Astrocyte of the spinal cord (primary cell): ENCODE data around the gene MYO1A.

Experiments used
- DNase-seq: peaks from one replicate; pipeline ENCODE4 v3.0.0; 2011; ENCODE audit warnings: low read depth, low spot score
- H3K4me3 ChIP-seq: 2 replicates; pipeline ENCODE4 v1.5.1; 2011; ENCODE audit warnings: low read depth, mild to moderate bottlenecking, low read length, moderate library complexity
- CTCF ChIP-seq: IDR thresholded peaks from 2 replicates; pipeline ENCODE4 v1.5.1; 2012; ENCODE audit warnings: low read depth, mild to moderate bottlenecking, low read length, inconsistent platforms
- in situ Hi-C: cut with HindIII; loops from 2 replicates; pipeline ENCODE4 v1.10.0; 2017; ENCODE audit warnings: low sequenced_read_pairs

The MYO1A gene

GRCh38 chr12:57072661-57073060 is 22.7 kb upstream of the MYO1A start:
- TF ChIP-seq CTCF: no peak
- no peak for DNase-seq
- in situ Hi-C loops: no loop called here
- no peak overlapping the region for H3K4me3 ChIP-seq

GRCh38 chr12:57069523-57069922 is 19.6 kb upstream of the MYO1A start:
- peak; percentile 82 for DNase-seq
- peak; percentile 87 for TF ChIP-seq CTCF
- in situ Hi-C loops: no loop called here
- H3K4me3 ChIP-seq: no peak overlapping the region

- H3K4me3 ChIP-seq: no peak overlapping the region
- TF ChIP-seq CTCF: no peak
- in situ Hi-C loops: no loop called here
- no peak for DNase-seq
Measured at GRCh38 chr12:57066245-57066644, 16.3 kb upstream of the MYO1A start.

- in situ Hi-C loops: no loop called here
- no peak for DNase-seq
- no peak for TF ChIP-seq CTCF
Measured at GRCh38 chr12:57063991-57064685, 14.2 kb upstream of the MYO1A start.

GRCh38 chr12:57058454-57058853 is 8.5 kb upstream of the MYO1A start:
- no peak for DNase-seq
- H3K4me3 ChIP-seq: no peak overlapping the region
- in situ Hi-C loops: no loop called here
- no peak for TF ChIP-seq CTCF

More at GRCh38 chr12:57063991-57064685, 14.2 kb upstream of the MYO1A start:
- no peak overlapping the region for H3K4me3 ChIP-seq

- no peak for TF ChIP-seq CTCF
- in situ Hi-C loops: no loop called here
- H3K4me3 ChIP-seq: no peak overlapping the region
- DNase-seq: no peak
Measured at GRCh38 chr12:57057067-57057751, 7.3 kb upstream of the MYO1A start.
